GM23338 (cell line): Measurements from ENCODE around the gene GUCD1.

ENCODE experiments used
- CREB1 ChIP-seq: fragments of 250-450 bp; sonication (Bioruptor Pico); IDR thresholded peaks from 2 replicates; pipeline ENCODE4 v1.5.0; 2020; ENCODE audit warnings: low read depth, mild to moderate bottlenecking, moderate library complexity
- CTCF ChIP-seq, 2 experiments: fragments of 200-600 bp in 1 of 2; sonication (generic) in 1 of 2; conservative IDR thresholded peaks; 2 replicates each; pipeline versions ENCODE4 v1.5.1 to v1.6.1; 2016 to 2017; ENCODE audit warnings: antibody characterized with exemption in 2 of 2, low read depth in 2 of 2, mild to moderate bottlenecking in 2 of 2, moderate library complexity in 1 of 2
- ETS1 ChIP-seq: IDR thresholded peaks from 2 replicates; pipeline ENCODE4 v1.6.1; 2016; ENCODE audit warnings: antibody characterized with exemption
- EZH2 ChIP-seq: fragments of 200-600 bp; sonication (generic); IDR thresholded peaks from one replicate; pipeline ENCODE4 v1.8.0; 2017; ENCODE audit warnings: antibody characterized with exemption, mild to moderate bottlenecking, low read depth; ENCODE audit not compliant: unreplicated experiment
- EZH2phosphoT487 ChIP-seq: fragments of 200-600 bp; sonication (generic); IDR thresholded peaks from one replicate; pipeline ENCODE4 v1.8.1; 2018; ENCODE audit warnings: antibody characterized with exemption; ENCODE audit not compliant: unreplicated experiment
- JUNB ChIP-seq: IDR thresholded peaks from one replicate; pipeline ENCODE4 v1.6.1; 2016; ENCODE audit warnings: antibody characterized with exemption; ENCODE audit not compliant: unreplicated experiment
- NANOG ChIP-seq: IDR thresholded peaks from 2 replicates; pipeline ENCODE4 v1.6.1; 2016; ENCODE audit warnings: antibody characterized with exemption, borderline replicate concordance
- POLR2AphosphoS5 ChIP-seq: IDR thresholded peaks from 2 replicates; pipeline ENCODE4 v1.6.1; 2016; ENCODE audit warnings: antibody characterized with exemption, low read depth
- REST ChIP-seq: IDR thresholded peaks from one replicate; pipeline ENCODE4 v1.6.1; 2018; ENCODE audit warnings: antibody characterized with exemption; ENCODE audit not compliant: unreplicated experiment
- ZNF114 ChIP-seq: fragments of 250-450 bp; sonication (Bioruptor Pico); IDR thresholded peaks from 2 replicates; pipeline ENCODE4 v1.5.0; 2020; ENCODE audit warnings: mild to moderate bottlenecking, moderate library complexity
- ZNF331 ChIP-seq: fragments of 250-450 bp; sonication (Bioruptor Pico); IDR thresholded peaks from 2 replicates; pipeline ENCODE4 v1.5.0; 2020; ENCODE audit warnings: low read depth, mild to moderate bottlenecking, moderate library complexity
- ZNF462 ChIP-seq: fragments of 250-450 bp; sonication (Bioruptor Pico); IDR thresholded peaks from 2 replicates; pipeline ENCODE4 v1.5.0; 2020; ENCODE audit warnings: mild to moderate bottlenecking, moderate library complexity

GRCh38 chr22:24512043-24512442 is 42.9 kb downstream of the GUCD1 start:
- no peak for TF ChIP-seq CREB1 (CRISPR knock-in tag)
- no peak for TF ChIP-seq EZH2phosphoT487
- no peak for TF ChIP-seq POLR2AphosphoS5
- TF ChIP-seq CTCF (conservative IDR thresholded peaks at IDR 0.05; ENCODE audit: low read depth in 2 of 2) = no peak
- no peak for TF ChIP-seq EZH2
- no peak for TF ChIP-seq REST
- TF ChIP-seq ZNF114 = no peak
- no peak for TF ChIP-seq ETS1
- TF ChIP-seq JUNB = no peak
- TF ChIP-seq NANOG = no peak
- no peak for TF ChIP-seq ZNF331
- TF ChIP-seq ZNF462 (CRISPR knock-in tag) = no peak
